NT2/D1 (cell line): ENCODE data around the gene CT45A9.
"Not testable (repeated sequence)": the region's sequence is repeated elsewhere in the genome, so short reads cannot be mapped to it uniquely, and the experiment has no call there.

ENCODE experiments used
- DNase-seq: peaks from one replicate; pipeline ENCODE4 v3.0.0-alpha.2; 2011; ENCODE audit warnings: low read depth, low spot score
- H3K27me3 ChIP-seq: 2 replicates; pipeline ENCODE4 v1.6.0; 2011; ENCODE audit warnings: mild to moderate bottlenecking; ENCODE audit not compliant: insufficient read length, insufficient read depth
- H3K36me3 ChIP-seq: 2 replicates; pipeline ENCODE4 v1.6.1; 2011; ENCODE audit warnings: mild to moderate bottlenecking, low read length, mixed read lengths; ENCODE audit not compliant: insufficient read depth, insufficient read length
- H3K4me1 ChIP-seq: 2 replicates; pipeline ENCODE4 v1.5.1; 2011; ENCODE audit not compliant: insufficient read depth, insufficient read length
- H3K4me3 ChIP-seq: 2 replicates; pipeline ENCODE4 v1.5.1; 2011; ENCODE audit warnings: low read depth; ENCODE audit not compliant: insufficient read length
- H3K9ac ChIP-seq: 2 replicates; pipeline ENCODE4 v1.6.0; 2011; ENCODE audit warnings: low read depth; ENCODE audit not compliant: insufficient read length
- H3K9me3 ChIP-seq: 2 replicates; pipeline ENCODE4 v1.5.1; 2011; ENCODE audit warnings: mild to moderate bottlenecking, low read length; ENCODE audit not compliant: insufficient read depth

The CT45A9 gene

DNA sequence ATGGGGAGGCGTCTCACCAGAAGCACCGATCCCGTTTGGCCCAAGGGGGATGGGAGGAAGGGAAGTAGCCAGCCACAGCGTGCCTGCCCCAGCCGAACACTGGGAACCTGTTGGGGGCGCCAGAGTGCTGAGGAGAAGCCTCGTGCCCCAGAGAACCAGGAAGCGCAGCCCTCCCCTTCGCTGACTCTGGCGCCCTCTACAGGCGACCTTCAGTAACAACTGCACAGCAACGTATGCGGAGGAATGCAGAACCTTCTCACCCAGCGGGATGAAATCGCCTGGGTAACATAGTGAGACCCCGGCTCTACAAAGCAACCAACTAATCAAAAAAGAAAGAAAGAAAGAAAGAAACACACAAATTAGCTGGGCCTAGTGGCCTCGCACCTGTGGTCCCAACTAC lies 34.4 kb downstream of the CT45A9 start, which contains the start of gene CT45A7:
Gene CT45A7, minus strand, starts transcription at position 101 of the 400 bp plus-strand sequence. CDS start 3,747 bp downstream, outside the sequence.
- not testable (repeated sequence) for H3K36me3 ChIP-seq, H3K27me3 ChIP-seq, H3K9me3 ChIP-seq, H3K4me3 ChIP-seq, H3K4me1 ChIP-seq, DNase-seq, H3K9ac ChIP-seq

DNA sequence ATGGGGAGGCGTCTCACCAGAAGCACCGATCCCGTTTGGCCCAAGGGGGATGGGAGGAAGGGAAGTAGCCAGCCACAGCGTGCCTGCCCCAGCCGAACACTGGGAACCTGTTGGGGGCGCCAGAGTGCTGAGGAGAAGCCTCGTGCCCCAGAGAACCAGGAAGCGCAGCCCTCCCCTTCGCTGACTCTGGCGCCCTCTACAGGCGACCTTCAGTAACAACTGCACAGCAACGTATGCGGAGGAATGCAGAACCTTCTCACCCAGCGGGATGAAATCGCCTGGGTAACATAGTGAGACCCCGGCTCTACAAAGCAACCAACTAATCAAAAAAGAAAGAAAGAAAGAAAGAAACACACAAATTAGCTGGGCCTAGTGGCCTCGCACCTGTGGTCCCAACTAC lies 51.7 kb downstream of the CT45A9 start, which contains the start of gene CT45A2:
Gene CT45A2, minus strand, starts transcription at position 101 of the 400 bp plus-strand sequence. CDS start 3,747 bp downstream, outside the sequence.
- DNase-seq, H3K36me3 ChIP-seq, H3K27me3 ChIP-seq, H3K4me1 ChIP-seq, H3K9me3 ChIP-seq, H3K9ac ChIP-seq, H3K4me3 ChIP-seq: not testable (repeated sequence)
